OCI-LY7 (cell line): ENCODE measurements around the gene CRTAC1. TPM values are rescaled to one million over a fixed set of nuclear protein-coding genes. Genes with fewer than 3 reads are reported as not detected.

Source experiments
- BruUV-seq: library from RNA; stranded (reverse); fragments of 400-500 nt; replicated peaks from 2 replicates; lab custom pipeline; 2021; lab: Mats Ljungman, UMichigan
- CTCF ChIA-PET: fragments of 300-600 bp; sonication (Branson Sonifier 250); formaldehyde crosslinking; loops from one replicate; lab custom pipeline; 2022; ENCODE audit warnings: antibody characterized with exemption; ENCODE audit not compliant: unreplicated experiment; lab: Charles Lee
- POLR2A ChIA-PET: fragments of 300-600 bp; sonication (Branson Sonifier 250); formaldehyde crosslinking; loops from one replicate; lab custom pipeline; 2022; ENCODE audit warnings: antibody characterized with exemption; lab: Charles Lee
- DNase-seq: peaks from one replicate; pipeline ENCODE4 v3.0.0-alpha.2; 2015; ENCODE audit warnings: low spot score
- H2AFZ ChIP-seq: fragments of 200-600 bp; sonication (generic), shearing (Covaris generic); 2 replicates; pipeline ENCODE4 v1.6.1; 2014; ENCODE audit warnings: mild to moderate bottlenecking, antibody characterized with exemption, low read length, moderate library complexity
- H3K27ac ChIP-seq: fragments of 200-600 bp; sonication (generic); 2 replicates; pipeline ENCODE4 v1.5.1; 2014; ENCODE audit warnings: mixed run types, low read depth, mild to moderate bottlenecking, moderate library complexity, low read length, inconsistent platforms; ENCODE audit not compliant: poor library complexity, severe bottlenecking
- H3K36me3 ChIP-seq: fragments of 200-600 bp; sonication (generic); 2 replicates; pipeline ENCODE4 v1.6.1; 2014; ENCODE audit warnings: mild to moderate bottlenecking, antibody characterized with exemption, low read length, moderate library complexity, mixed read lengths; ENCODE audit not compliant: insufficient read depth
- H3K4me1 ChIP-seq: fragments of 200-600 bp; sonication (generic); 2 replicates; pipeline ENCODE4 v1.5.1; 2014; ENCODE audit warnings: mild to moderate bottlenecking, low read length; ENCODE audit not compliant: insufficient read depth, poor library complexity, severe bottlenecking
- H3K4me2 ChIP-seq: fragments of 200-600 bp; sonication (generic); 2 replicates; pipeline ENCODE4 v1.6.1; 2014; ENCODE audit warnings: mild to moderate bottlenecking, low read length
- H3K4me3 ChIP-seq: fragments of 200-600 bp; sonication (generic); 2 replicates; pipeline ENCODE4 v1.5.1; 2014; ENCODE audit warnings: mild to moderate bottlenecking, low read depth, low read length; ENCODE audit not compliant: poor library complexity, severe bottlenecking
- H3K79me2 ChIP-seq: fragments of 200-600 bp; sonication (generic); 2 replicates; pipeline ENCODE4 v1.6.1; 2016; ENCODE audit warnings: low read depth, mild to moderate bottlenecking, low read length, moderate library complexity, mixed read lengths; ENCODE audit not compliant: insufficient read depth
- H3K9me2 ChIP-seq: fragments of 200-600 bp; sonication (generic); 2 replicates; pipeline ENCODE4 v1.6.1; 2016; ENCODE audit warnings: mild to moderate bottlenecking, low read length, mixed read lengths; ENCODE audit not compliant: insufficient read depth
- H3K9me3 ChIP-seq: fragments of 200-600 bp; sonication (generic); 2 replicates; pipeline ENCODE4 v1.6.1; 2014; ENCODE audit warnings: mild to moderate bottlenecking, mixed run types, low read length, mixed read lengths
- H4K20me1 ChIP-seq: fragments of 200-600 bp; sonication (generic); 2 replicates; pipeline ENCODE4 v1.6.1; 2014; ENCODE audit warnings: mild to moderate bottlenecking, antibody characterized with exemption, low read length, moderate library complexity, mixed read lengths; ENCODE audit not compliant: insufficient read depth
- CTCF ChIP-seq: fragments of 200-600 bp; sonication (generic); conservative IDR thresholded peaks from 2 replicates; pipeline ENCODE4 v1.5.1; 2014; ENCODE audit warnings: mild to moderate bottlenecking, antibody characterized with exemption, low read length, moderate library complexity, mixed read lengths
- EZH2phosphoT487 ChIP-seq: fragments of 200-600 bp; sonication (generic); IDR thresholded peaks from 2 replicates; pipeline ENCODE4 v1.6.1; 2018; ENCODE audit warnings: low read depth, borderline replicate concordance, mild to moderate bottlenecking, mixed run types, antibody characterized with exemption, low read length, moderate library complexity, mixed read lengths
- intact Hi-C: fragments of 100-400 bp; cut with micrococcal nuclease; formaldehyde crosslinking; loops from one replicate; pipeline ENCODE4 v1.10.0; 2022; ENCODE audit not compliant: unreplicated experiment
- total RNA-seq, 2 experiments: library from RNA; depleted of rRNA in 1 of 2; stranded (reverse); fragments of >200 nt in 1 of 2; shearing (Covaris generic) in 1 of 2; gene quantifications; 2 replicates each; pipeline ENCODE4 v1.2.3, GENCODE V29; 2014 to 2022

Gene CRTAC1
- total RNA-seq, 2 experiments from 2014 or later, result not detected

DNA sequence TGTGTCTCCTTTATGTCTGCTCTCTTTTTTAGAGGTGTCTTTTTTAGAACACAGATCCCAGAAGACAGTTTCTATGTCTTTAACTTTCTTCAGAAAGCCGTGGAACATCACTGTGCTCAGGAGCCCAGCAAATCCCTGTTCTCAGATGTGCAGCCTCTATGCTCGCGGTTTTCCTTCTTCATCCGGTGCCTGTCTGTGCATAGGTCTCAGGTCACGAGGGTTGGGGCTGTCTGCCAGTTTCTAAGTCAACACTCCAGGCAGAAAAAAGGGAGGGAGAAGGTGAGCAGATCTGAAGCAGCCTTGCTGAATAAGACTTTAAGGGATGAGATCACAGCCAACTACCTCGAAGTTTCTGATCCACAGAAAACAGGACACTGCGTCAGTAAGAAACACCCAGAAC, 68.5 kb downstream of the CRTAC1 start:
- DNase-seq, result no peak
- TF ChIP-seq CTCF (no peak), EZH2phosphoT487 (no peak)
- H3K4me1 ChIP-seq, result no peaks in the 10 kb centered on the region
- H2AFZ ChIP-seq, result no peak overlapping the region
- H3K79me2 ChIP-seq, result no peaks in the 10 kb centered on the region
- H3K4me2 ChIP-seq, result no peak overlapping the region
- ChIA-PET CTCF (no interaction called here), POLR2A (interaction anchor here (0.6 kb wide), 1 partner anchor 1632 kb away, joined by 3 read pairs; no protein-coding TSS in a partner anchor)
- H3K9me2 ChIP-seq, result no peaks in the 10 kb centered on the region
- H4K20me1 ChIP-seq, result no peaks in the 10 kb centered on the region
- H3K36me3 ChIP-seq, result no peaks in the 10 kb centered on the region
- no peak overlapping the region for H3K27ac ChIP-seq
- no peaks in the 10 kb centered on the region for H3K9me3 ChIP-seq
- H3K4me3 ChIP-seq, result no peak overlapping the region
- intact Hi-C loops, result no loop called here
- BruUV-seq, result no TSS peak

DNA sequence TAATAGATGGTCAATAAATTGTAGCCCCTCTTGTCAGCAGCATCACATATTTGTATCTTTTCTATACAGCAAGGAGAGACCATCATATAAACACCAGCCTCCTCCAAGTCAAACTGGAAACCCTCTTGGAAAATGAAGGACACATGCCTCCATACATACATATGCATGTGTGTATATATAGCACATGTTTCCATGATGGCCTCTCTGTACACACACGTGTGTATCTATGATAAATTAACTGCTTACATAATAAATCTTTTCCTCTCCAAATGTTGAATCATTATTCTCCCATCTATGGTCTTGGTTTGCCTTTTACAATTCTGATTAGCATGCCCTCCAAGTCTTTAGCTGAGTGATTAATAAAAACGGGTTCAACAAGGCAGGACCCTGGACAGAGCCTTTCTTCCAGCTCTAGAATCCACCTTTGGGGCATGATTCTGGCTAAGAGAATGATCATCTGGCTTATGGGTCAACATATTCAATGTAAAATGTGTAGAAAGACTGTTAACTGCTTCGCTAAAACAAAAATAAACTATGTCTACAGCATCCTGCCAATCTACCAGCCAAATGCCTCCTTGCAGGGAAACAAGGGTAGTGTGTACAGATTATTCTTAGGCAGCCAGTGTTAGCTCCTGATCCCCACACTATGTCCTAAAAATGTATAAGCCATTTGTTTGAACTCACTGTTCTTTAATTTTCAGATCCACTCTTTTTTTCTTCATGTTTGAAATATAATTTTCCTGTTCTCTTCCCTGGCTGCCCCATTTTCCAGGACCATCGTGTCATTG, 70.0 kb downstream of the CRTAC1 start:
- no peak for TF ChIP-seq EZH2phosphoT487
- TF ChIP-seq CTCF, result no peak
- no peak overlapping the region for H3K4me2 ChIP-seq
- H4K20me1 ChIP-seq, result no peaks in the 10 kb centered on the region
- H3K27ac ChIP-seq, result no peak overlapping the region
- POLR2A ChIA-PET, result no interaction called here
- no peaks in the 10 kb centered on the region for H3K4me1 ChIP-seq
- H3K9me2 ChIP-seq, result no peaks in the 10 kb centered on the region
- no peaks in the 10 kb centered on the region for H3K79me2 ChIP-seq
- BruUV-seq, result no TSS peak
- no peak overlapping the region for H2AFZ ChIP-seq
- no peak for DNase-seq
- intact Hi-C loops, result no loop called here
- no peak overlapping the region for H3K4me3 ChIP-seq
- CTCF ChIA-PET, result no interaction called here
- no peaks in the 10 kb centered on the region for H3K36me3 ChIP-seq
- no peaks in the 10 kb centered on the region for H3K9me3 ChIP-seq

- no peak overlapping the region for H3K27ac ChIP-seq
- H3K36me3 ChIP-seq, result no peaks in the 10 kb centered on the region
- ChIA-PET CTCF (no interaction called here), POLR2A (interaction anchor here (0.7 to 1.3 kb wide), 2 partner anchors 129 to 410 kb away, joined by 3 to 4 read pairs; no protein-coding TSS in a partner anchor)
- intact Hi-C loops, result no loop called here
- DNase-seq, result no peak
- H2AFZ ChIP-seq, result no peak overlapping the region
- H3K4me1 ChIP-seq, result no peaks in the 10 kb centered on the region
- no peaks in the 10 kb centered on the region for H3K9me2 ChIP-seq
- no peaks in the 10 kb centered on the region for H4K20me1 ChIP-seq
- H3K79me2 ChIP-seq, result no peaks in the 10 kb centered on the region
- no peak overlapping the region for H3K4me3 ChIP-seq
- no TSS peak for BruUV-seq
- no peaks in the 10 kb centered on the region for H3K9me3 ChIP-seq
- TF ChIP-seq CTCF (no peak), EZH2phosphoT487 (no peak)
- H3K4me2 ChIP-seq, result no peak overlapping the region
Measured at GRCh38 chr10:97949462-97949861, 81.0 kb downstream of the CRTAC1 start.
